ENCODE measurements around the gene RASSF5. TPM values are rescaled to one million over a fixed set of nuclear protein-coding genes. Genes with fewer than 3 reads are reported as not detected.

Gene RASSF5
- total and polyA plus RNA-seq, 9 of the 15 experiments (the other 6 are each of a cell fraction or from before 2014, with no cell fraction given), result 6.1 to 41.0 (median 25.2) TPM

GRCh38 chr1:206635080-206635977 lies 128.0 kb downstream of the RASSF5 start, which contains the start of gene DYRK3 (continued):
- TF ChIP-seq ARID3B (CRISPR knock-in tag; IDR thresholded peaks at IDR 0.05; ENCODE audit: borderline replicate concordance) (no peak), ZNF239 (CRISPR knock-in tag; IDR thresholded peaks at IDR 0.05) (no peak), HMG20B (CRISPR knock-in tag; IDR thresholded peaks at IDR 0.05) (no peak), GABPB1 (CRISPR knock-in tag; IDR thresholded peaks at IDR 0.05) (peak; percentile 86), NCOA4 (IDR thresholded peaks at IDR 0.05; ENCODE audit: partially characterized antibody) (no peak), ARNT (IDR thresholded peaks at IDR 0.05) (no peak), STAG1 (CRISPR knock-in tag; IDR thresholded peaks at IDR 0.05; ENCODE audit: borderline replicate concordance) (0 out of 2 replicates have a peak, but pooled peaks have one; percentile 24), BACH1 (tag; IDR thresholded peaks at IDR 0.05) (no peak), ZNF316 (IDR thresholded peaks at IDR 0.05) (no peak), PURB (CRISPR knock-in tag; IDR thresholded peaks at IDR 0.05; ENCODE audit: low read depth) (no peak), CBX1 (IDR thresholded peaks at IDR 0.05; ENCODE audit: low read depth) (peak; percentile 84), PHB (CRISPR knock-in tag; IDR thresholded peaks at IDR 0.05) (no peak), TFE3 (CRISPR knock-in tag; IDR thresholded peaks at IDR 0.05) (no peak), FOXK2 (conservative IDR thresholded peaks at IDR 0.05 in 1 of 2, IDR thresholded peaks at IDR 0.05 in 1 of 2; ENCODE audit: low read depth in 2 of 2) (peak in 1 of 2 experiments; percentile 41; a peak in 1 of 4 replicates), NRF1 (conservative IDR thresholded peaks at IDR 0.05 in 1 of 2, IDR thresholded peaks at IDR 0.05 in 1 of 2) (peak; percentile 87 to 89), MBD2 (IDR thresholded peaks at IDR 0.05; ENCODE audit: borderline replicate concordance, low read depth) (peak; percentile 52; the same call in 1 of the 2 replicates), NR0B1 (IDR thresholded peaks at IDR 0.05; ENCODE audit: partially characterized antibody) (no peak), ZBTB43 (CRISPR knock-in tag; IDR thresholded peaks at IDR 0.05) (no peak), ETV5 (CRISPR knock-in tag; IDR thresholded peaks at IDR 0.05; ENCODE audit: low read depth) (peak; percentile 90), POLR2AphosphoS2 (IDR thresholded peaks at IDR 0.05; ENCODE audit: low read length) (peak; percentile 61; the same call in 1 of the 2 replicates), ZNF696 (CRISPR knock-in tag; conservative IDR thresholded peaks at IDR 0.05) (no peak), PTRF (tag; IDR thresholded peaks at IDR 0.05) (no peak)

All from K562 (cell line).